NCI-H1436 treated with DMSO at 0.1 percent for 48 hours (cell line): ENCODE data around the gene PGBD5.

ENCODE experiments used
- DNase-seq: peaks from one replicate; lab custom pipeline; 2025; lab: John Stamatoyannopoulos, UW

Gene PGBD5

DNA sequence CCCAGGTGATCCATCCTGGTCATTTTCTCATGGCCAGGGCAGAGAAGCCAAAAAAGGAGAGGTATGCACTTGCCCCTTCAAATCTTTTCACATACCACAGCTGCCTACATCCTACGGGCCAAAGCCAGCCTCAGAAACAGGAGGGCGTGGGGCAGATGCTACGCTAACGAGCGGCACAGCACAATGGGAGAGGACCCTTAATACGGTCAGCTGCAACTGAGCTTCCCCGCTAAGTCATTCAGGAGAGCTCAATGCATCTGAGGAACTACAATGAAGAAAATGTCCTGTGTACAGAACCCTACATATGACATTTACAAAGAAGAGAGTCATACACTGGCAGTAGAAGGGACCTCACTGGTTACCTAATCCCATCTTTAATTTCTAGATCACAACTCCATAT lies 78.2 kb downstream of the PGBD5 start:
- no peak for DNase-seq

- DNase-seq = no peak
Measured at GRCh38 chr1:230345139-230345885, 80.8 kb downstream of the PGBD5 start.

- DNase-seq = no peak
Measured at GRCh38 chr1:230342699-230343098, 83.4 kb downstream of the PGBD5 start.

DNA sequence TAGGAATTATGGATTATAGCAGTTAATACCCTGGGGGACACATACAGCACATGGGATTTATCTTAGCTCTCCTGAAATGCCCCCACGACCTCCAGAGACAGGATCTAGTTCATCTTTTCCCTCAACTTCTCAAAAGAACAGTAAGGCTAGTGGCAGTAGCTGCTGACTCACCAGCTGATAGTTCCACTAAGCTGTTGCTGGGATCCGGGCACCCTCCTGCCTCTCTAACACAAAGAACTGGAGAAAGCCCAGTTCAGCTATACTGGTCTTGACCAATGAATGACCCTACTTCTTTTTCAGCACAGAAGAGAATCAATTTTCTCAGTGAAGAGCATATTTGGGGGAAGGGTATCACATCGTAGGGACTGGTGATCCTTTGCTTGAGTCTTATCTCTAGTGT lies 84.1 kb downstream of the PGBD5 start:
- DNase-seq = no peak

GRCh38 chr1:230341162-230341546 lies 85.0 kb downstream of the PGBD5 start:
- no peak for DNase-seq

DNA sequence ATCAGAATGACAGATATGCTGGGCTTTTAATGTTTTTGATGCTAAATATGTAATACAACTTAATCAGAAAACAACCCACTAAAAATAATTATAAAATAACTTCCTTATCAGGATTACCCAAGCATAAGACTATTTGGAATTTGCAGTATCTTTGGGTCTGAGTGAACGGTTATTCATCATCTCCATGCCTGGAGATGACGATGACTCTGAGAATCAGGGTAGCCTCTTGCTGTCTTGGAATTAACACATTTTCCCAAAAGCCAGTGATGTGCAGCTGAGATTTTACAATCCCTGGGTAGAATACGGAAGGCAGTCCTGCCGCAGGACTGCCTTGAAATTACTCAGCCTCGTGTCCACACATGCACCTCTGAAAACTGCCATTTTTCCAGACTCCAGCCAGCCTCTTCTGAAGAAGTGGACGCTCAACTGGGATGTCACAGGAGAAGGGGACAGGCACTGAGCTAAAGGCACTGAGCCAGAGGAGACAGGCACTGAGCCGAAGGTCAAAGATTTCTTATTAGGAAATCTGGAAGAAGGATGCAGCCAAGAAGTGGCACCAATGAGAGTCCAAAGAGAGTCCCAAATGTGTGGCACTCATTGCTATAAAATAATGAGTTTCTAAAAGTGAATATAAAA lies 85.5 kb downstream of the PGBD5 start:
- DNase-seq = no peak

GRCh38 chr1:230339033-230339432 lies 87.1 kb downstream of the PGBD5 start:
- DNase-seq = no peak

GRCh38 chr1:230337266-230337665 lies 88.9 kb downstream of the PGBD5 start:
- DNase-seq = no peak

DNA sequence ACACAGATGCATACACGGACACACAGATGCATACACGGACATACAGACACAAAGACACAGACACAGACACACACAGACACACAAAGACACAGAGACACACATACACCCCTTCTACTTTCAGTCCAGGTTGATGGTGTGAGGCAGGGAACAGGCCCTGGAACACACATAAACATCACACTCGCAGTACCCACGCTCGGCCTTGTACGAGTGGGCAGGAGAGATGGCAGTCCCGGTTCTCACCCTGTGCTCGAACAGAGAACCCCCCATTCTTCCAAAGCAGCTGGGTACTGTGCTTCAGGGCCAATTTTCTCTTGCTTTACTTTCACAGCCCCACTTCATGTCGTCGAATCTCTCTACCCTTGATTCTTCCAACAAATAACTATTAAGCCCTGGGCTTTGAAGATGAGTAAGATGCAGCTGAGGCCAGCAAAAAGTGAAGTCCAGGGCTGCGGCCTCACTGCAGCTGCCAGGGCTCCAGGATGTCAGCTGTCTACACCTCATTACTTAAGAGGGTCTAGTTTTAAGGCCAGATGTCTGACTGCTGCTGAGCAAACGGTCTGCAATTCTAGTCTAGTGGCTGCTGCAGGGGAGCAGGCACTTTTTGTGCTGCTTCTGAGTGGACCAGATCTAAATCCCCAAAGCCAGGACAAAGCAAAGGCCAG lies 90.1 kb downstream of the PGBD5 start:
- DNase-seq = no peak

DNA sequence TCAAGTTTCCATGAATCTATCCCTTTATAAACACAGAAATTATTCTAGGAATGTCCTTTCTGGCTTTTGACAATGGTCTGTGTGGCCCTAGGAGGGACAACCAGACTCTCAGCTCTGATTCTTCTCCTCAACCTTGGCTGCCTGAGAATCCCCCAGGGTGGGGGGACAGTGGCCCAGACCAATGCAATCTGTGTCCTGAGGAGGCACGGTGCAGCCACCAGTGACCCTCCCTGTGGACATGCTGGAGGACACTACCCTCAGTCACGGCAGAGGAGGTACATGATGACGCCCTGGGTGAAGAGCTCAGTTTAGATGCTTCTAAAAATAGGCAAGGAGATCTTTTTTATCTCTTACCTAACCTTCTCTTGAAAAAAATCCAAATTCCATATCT lies 91.7 kb downstream of the PGBD5 start:
- DNase-seq = no peak

DNA sequence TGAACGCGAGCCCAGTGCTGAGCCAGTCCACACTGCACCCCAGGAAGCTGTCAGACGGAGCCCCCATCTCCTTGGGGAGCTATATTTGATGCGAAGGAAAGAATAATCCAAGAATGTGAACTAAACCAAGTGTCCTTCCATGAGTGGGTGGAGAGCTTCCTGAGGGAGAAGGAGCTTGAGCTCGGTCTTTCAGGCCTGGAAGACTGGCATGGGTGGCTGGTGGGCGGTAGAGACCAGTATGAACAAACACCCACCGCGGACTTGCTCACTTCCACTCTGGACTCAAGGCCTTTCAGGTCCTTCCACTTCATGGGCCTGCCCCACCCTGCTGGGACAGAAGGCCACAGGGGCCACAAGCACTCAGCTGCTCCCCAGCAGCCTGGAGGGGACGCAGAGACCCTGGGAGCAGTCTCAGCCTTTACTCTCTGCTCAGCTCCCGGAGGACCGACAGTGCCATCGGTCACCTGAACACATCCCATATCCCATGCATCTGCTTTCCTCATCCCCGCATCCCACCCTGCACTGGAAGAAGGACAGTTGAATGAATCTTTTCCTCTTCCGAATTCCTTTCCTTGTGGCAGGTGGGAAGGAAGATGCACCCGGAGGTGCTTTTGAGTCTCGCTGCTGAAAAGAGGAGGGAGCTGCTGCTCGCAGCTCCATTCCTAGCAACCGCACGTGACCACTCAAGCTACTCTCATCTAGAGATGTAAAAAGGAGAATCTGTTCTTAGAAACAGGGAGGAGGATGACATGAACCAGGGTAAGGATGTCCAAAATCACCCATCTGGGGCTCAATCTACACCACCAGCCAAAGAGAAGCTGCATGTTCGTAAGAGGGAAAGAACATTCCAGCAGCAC lies 92.3 kb downstream of the PGBD5 start:
- DNase-seq = no peak

GRCh38 chr1:230332575-230333066 lies 93.5 kb downstream of the PGBD5 start:
- no peak for DNase-seq

- DNase-seq = no peak
Measured at GRCh38 chr1:230332061-230332460, 94.1 kb downstream of the PGBD5 start.

GRCh38 chr1:230330157-230330556 lies 96.0 kb downstream of the PGBD5 start:
- DNase-seq = no peak

DNA sequence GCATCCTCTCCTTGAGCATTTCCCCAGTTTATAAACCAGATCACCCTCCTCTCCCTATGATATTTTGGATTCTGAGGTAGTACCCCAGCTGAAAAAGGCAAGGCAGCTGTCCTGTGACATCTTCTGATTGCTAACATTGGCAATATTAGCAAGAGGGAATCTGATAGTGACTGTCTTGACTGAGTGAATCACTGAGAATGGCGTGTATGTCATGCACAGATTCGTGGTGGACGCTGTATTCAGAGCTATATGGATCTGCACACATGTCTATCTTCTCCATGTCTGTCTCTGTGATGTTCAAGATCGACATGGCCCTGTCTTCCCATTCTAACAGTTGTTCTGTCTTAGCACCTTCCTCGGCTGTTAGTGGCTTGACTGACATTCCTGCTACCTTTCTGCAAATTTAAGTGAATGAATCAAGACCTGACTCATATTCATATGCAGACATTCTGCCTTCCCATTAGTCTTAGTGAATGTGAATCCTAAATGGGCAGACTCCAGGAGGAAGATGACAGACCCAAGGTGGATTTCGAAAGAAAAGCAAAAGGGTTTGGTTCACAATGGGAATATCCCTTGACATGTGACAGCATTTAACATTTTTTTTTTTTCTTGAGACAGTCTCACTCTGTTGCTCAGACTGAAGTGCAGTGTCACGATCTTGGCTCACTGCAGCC lies 97.7 kb downstream of the PGBD5 start:
- DNase-seq = no peak

- no peak for DNase-seq
Measured at GRCh38 chr1:230327892-230328284, 98.2 kb downstream of the PGBD5 start.

- DNase-seq = no peak
Measured at GRCh38 chr1:230326971-230327891, 98.9 kb downstream of the PGBD5 start.

- DNase-seq = no peak
Measured at GRCh38 chr1:230323686-230324085, 102.4 kb downstream of the PGBD5 start.

DNA sequence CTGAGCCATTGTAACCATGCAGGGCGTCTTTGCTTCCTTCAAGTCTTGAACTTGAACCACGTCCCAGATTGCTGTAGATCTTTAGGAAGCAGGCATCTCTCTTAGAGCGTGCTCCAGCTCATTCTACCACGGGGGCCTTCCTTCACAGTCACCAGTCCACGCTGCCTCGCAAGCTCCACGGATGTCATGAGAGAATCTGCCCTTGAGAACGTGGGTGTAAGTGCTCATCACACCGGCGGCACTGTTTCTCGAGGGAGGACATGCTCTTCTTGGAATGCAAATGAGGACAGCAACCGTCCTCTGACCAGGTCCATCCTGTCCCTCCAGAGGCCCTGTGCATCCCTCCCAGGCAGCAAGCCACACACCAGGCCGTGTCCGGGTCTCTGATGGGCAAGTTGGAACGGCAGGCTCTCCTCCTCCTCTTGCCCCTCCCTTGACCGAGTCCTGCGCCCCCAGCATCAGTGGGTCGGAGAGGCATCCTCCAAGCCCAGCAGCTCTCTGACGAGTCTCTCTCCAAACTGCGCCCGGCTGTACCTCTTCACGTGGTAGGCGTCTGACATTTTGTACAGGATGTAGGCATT lies 103.1 kb downstream of the PGBD5 start:
- no peak for DNase-seq

GRCh38 chr1:230322421-230322756 lies 103.7 kb downstream of the PGBD5 start:
- DNase-seq = no peak
